Neural crest cell (in vitro differentiated cells): ENCODE data around the gene CSF3R. TPM values are rescaled to one million over a fixed set of nuclear protein-coding genes. Genes with fewer than 3 reads are reported as not detected.
A peak's percentile ranks its signal among the peaks of the same experiment; 100 is the strongest.
"Not testable (repeated sequence)": the region's sequence is repeated elsewhere in the genome, so short reads cannot be mapped to it uniquely, and the experiment has no call there.

ENCODE experiments used
- DNase-seq: peaks from one replicate; pipeline ENCODE4 v3.0.0; 2021; ENCODE audit warnings: low read depth, mixed read lengths, low spot score
- H3K27ac Mint-ChIP-seq: one replicate; pipeline ENCODE4 v1.8.0; 2021; ENCODE audit warnings: mild to moderate bottlenecking, mixed read lengths; ENCODE audit not compliant: unreplicated experiment
- H3K27me3 Mint-ChIP-seq: 2 replicates; pipeline ENCODE4 v1.8.0; 2021; ENCODE audit warnings: low read depth, mild to moderate bottlenecking, mixed read lengths
- H3K36me3 Mint-ChIP-seq: 2 replicates; pipeline ENCODE4 v1.8.0; 2021; ENCODE audit warnings: low read depth, mild to moderate bottlenecking, mixed read lengths
- H3K4me1 Mint-ChIP-seq: 2 replicates; pipeline ENCODE4 v1.8.0; 2021; ENCODE audit warnings: mixed read lengths
- H3K4me3 Mint-ChIP-seq: one replicate; pipeline ENCODE4 v1.8.0; 2021; ENCODE audit warnings: mild to moderate bottlenecking, mixed read lengths
- H3K9me3 Mint-ChIP-seq: 2 replicates; pipeline ENCODE4 v1.8.0; 2021; ENCODE audit warnings: mixed read lengths
- total RNA-seq: library from RNA; stranded (reverse); gene quantifications from 2 replicates; pipeline ENCODE4 v1.2.1, GENCODE V29; 2021
- TF ChIP-seq, protein P1 (sequence below): fragments of 200-600 bp; sonication (generic); conservative IDR thresholded peaks from 2 replicates; pipeline ENCODE4 v1.5.0; 2021; ENCODE audit warnings: antibody characterized with exemption, mild to moderate bottlenecking

The CSF3R gene
- total RNA-seq, 1 donor from 2014 or later: not detected

DNA sequence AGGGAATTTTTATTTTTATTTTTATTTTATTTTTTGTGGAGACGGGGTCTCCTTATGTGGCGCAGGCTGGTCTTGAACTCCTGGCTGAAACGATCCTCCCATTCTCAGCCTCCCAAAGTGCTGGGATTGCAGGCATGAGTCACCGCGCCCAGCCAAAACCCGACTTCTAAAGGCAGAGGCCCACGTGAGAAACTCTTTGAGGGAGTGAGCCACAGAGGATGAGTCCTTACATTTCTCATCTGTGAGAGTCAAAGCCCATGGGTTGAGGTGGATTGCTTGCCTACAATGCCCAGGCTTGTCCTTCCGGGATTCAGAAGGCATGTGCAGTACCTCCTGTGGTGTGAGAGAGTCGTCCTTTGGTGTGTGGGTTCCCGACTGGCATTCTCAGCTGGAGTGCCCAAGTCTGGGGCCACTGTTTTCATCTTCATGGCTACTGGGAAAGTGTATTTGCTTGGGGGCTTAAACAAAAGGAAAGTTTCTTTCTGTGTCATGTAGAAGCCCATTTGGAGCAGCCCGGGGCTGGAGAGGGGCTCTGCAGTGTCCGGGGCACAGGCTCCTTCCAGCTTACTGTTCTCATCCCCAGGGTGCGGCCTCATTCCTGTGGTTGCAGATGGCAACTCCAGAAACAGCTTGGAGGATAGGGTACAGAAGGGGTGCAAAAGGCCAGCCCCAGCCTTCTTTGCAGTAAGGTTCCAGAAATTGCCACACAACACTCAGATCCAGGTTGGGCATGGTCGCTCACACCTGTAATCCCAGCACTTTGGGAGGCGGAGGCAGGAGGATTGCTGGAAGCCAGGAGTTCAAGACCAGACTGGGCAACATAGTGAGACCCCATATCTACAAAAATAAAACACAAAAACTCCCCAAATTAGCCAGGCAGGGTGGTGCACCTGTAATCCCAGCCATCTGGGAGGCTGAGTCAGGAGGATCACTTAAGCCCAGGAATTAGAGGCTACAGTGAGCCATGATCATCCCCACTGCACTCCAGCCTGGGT, 29.4 kb upstream of the CSF3R start:
- TF ChIP-seq, protein P1, sequence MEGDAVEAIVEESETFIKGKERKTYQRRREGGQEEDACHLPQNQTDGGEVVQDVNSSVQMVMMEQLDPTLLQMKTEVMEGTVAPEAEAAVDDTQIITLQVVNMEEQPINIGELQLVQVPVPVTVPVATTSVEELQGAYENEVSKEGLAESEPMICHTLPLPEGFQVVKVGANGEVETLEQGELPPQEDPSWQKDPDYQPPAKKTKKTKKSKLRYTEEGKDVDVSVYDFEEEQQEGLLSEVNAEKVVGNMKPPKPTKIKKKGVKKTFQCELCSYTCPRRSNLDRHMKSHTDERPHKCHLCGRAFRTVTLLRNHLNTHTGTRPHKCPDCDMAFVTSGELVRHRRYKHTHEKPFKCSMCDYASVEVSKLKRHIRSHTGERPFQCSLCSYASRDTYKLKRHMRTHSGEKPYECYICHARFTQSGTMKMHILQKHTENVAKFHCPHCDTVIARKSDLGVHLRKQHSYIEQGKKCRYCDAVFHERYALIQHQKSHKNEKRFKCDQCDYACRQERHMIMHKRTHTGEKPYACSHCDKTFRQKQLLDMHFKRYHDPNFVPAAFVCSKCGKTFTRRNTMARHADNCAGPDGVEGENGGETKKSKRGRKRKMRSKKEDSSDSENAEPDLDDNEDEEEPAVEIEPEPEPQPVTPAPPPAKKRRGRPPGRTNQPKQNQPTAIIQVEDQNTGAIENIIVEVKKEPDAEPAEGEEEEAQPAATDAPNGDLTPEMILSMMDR: no peak
- no peak for DNase-seq
- Mint-ChIP-seq H3K27ac (peak overlapping the region; percentile 20), H3K27me3 (no peaks in the 10 kb centered on the region), H3K36me3 (no peaks in the 10 kb centered on the region), H3K9me3 (no peaks in the 10 kb centered on the region), H3K4me3 (no peak overlapping the region), H3K4me1 (no peaks in the 10 kb centered on the region)

DNA sequence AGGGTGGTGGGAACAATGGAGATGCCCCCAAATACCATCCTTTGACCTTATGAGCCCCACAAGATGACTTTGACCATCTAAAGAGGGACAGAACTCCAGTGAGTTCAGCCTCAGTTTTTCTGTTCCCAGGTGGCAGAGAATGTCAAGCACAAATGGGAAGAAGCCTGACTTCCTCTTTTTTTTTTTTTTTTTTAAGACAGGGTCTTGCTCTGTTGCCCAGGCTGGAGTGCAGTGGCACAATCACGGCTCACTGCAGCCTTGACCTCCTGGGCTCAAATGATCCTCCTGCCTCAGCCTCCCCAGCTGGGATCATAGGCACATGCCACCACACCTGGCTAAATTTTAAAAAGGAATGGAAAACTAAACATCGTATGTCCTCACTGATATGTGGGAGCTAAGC, 28.5 kb upstream of the CSF3R start:
- not testable (repeated sequence) for DNase-seq, H3K27me3 Mint-ChIP-seq, H3K4me3 Mint-ChIP-seq, H3K4me1 Mint-ChIP-seq, H3K9me3 Mint-ChIP-seq, H3K27ac Mint-ChIP-seq, H3K36me3 Mint-ChIP-seq

DNA sequence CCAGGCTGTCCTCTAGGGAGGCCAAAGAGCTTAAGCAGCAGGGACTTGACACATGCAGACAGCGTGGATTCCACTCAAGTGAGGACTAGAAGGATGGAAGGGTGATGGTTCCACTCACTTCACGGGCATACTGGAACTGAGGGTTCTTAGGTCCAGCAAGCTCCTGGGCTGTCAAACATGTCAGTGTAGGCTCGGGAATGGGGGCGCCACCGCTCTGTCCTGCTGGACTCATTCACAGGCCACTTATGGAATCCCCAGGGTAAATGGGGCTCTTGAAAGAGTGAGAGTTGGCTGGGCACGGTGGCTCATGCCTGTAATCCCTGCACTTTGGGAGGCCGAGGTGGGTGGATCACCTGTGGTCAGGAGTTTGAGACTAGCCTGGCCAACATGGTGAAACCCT, 27.7 kb upstream of the CSF3R start:
- DNase-seq: no peak
- no peak overlapping the region for H3K4me3 Mint-ChIP-seq

DNA sequence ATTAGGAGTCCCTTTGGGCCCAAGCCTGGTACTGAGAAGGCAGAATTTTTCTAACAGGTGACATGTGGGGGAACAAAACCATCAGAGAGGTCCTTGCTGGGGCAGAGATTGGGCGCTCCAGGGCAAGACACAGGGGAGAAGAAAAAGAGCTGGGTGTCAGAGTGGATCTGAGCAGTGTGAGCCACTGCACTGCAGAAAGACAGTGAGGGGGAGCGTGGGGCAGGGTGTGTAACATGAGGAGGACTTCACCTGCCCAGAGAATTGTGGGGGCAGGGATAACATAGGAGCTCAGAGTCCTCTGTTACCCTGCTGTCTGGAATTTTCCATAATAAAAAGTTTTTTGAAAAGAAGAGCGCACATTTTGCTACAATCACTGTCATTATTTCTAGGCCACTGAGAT, 25.5 kb upstream of the CSF3R start:
- DNase-seq: no peak
- H3K36me3 Mint-ChIP-seq: no peaks in the 10 kb centered on the region
- no peak overlapping the region for H3K4me3 Mint-ChIP-seq
- no peaks in the 10 kb centered on the region for H3K9me3 Mint-ChIP-seq
- no peaks in the 10 kb centered on the region for H3K4me1 Mint-ChIP-seq
- TF ChIP-seq, protein P1: no peak
- peaks cover 13% of the 10 kb centered on the region for H3K27me3 Mint-ChIP-seq
- no peak overlapping the region for H3K27ac Mint-ChIP-seq

More for the DNA sequence above, 27.7 kb upstream of the CSF3R start:
- Mint-ChIP-seq H3K9me3 (no peaks in the 10 kb centered on the region), H3K36me3 (no peaks in the 10 kb centered on the region), H3K27me3 (peaks cover 3% of the 10 kb centered on the region), H3K27ac (no peak overlapping the region), H3K4me1 (no peaks in the 10 kb centered on the region)
- TF ChIP-seq, protein P1: no peak

DNA sequence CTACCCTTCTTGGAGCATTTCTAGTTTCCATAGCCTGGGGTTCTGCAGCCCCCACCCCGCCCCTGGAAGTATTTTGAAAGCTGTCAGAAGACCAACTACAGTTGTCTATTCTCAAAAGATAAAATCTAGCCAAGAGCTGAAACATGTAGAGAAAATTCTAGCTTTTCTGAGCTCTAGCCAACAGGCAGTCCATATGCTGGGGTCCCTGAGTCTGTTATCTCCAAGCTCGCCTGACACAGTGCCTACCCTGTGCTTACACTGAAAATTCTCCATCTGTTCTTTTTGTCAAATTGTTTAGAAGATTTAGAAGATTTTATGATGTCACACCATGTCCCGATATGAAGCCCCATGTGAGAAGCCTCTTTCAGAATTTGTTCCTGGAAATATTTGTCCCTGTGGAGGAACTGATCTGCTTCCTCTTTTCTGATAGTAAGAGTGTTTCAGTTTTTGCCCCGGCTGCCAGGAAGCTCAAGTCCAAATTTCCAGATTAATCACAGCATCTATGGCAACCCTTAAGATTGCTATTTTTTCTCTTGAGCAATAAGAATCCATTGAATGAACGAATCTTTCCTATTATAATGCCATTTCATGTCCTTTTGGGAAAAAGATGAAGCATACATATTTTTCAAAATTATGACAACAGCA, 23.7 kb upstream of the CSF3R start:
- DNase-seq: no peak

More for the DNA sequence above, 23.7 kb upstream of the CSF3R start:
- Mint-ChIP-seq H3K9me3 (no peaks in the 10 kb centered on the region), H3K27me3 (peaks cover 25% of the 10 kb centered on the region), H3K36me3 (no peaks in the 10 kb centered on the region), H3K27ac (no peak overlapping the region), H3K4me3 (no peak overlapping the region), H3K4me1 (no peaks in the 10 kb centered on the region)
- TF ChIP-seq, protein P1: no peak
